LNCAP (cell line): ENCODE results near the gene NUDT14.

Experiments
- CTCF ChIP-seq: fragments of 450-650 bp; IDR thresholded peaks from 2 replicates; pipeline ENCODE4 v1.5.1; 2017; ENCODE audit warnings: mild to moderate bottlenecking

The NUDT14 gene

GRCh38 chr14:105143451-105144025, 37.6 kb downstream of the NUDT14 start:
- no peak for TF ChIP-seq CTCF

GRCh38 chr14:105142651-105143450, 38.3 kb downstream of the NUDT14 start:
- TF ChIP-seq CTCF: no peak

GRCh38 chr14:105141486-105142281, 39.4 kb downstream of the NUDT14 start:
- TF ChIP-seq CTCF: no peak

GRCh38 chr14:105141026-105141425, 40.1 kb downstream of the NUDT14 start:
- no peak for TF ChIP-seq CTCF

GRCh38 chr14:105140581-105140980, 40.5 kb downstream of the NUDT14 start:
- no peak for TF ChIP-seq CTCF

DNA sequence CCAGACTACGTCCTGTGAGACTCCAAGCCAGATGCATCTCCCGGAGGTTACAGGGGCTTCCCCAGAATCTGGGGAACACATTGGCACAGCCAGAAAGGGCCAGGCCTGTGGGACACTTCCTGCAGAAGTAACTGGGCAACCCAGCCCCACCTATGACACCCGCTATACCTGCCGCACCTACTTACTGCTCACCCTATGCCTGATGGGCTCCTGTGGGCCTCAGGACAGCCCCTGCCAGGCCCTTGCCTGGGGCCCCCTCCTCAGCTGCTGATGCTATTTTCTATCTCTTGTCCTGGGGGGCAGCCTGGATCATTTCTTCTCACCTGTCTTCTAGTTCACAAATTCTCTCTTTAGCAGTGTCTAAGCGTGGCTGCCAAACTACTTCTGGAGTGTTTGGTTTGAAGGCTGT, 41.3 kb downstream of the NUDT14 start:
- TF ChIP-seq CTCF: no peak

GRCh38 chr14:105139212-105139825, 41.8 kb downstream of the NUDT14 start:
- TF ChIP-seq CTCF: no peak
